SK-N-MC (cell line): ENCODE measurements around the gene CYBA.

Experiments used
- DNase-seq: peaks from one replicate; pipeline ENCODE4 v3.0.0-alpha.2; 2011; ENCODE audit warnings: low read depth, low spot score
- H3K27ac ChIP-seq: fragments of 200-600 bp; sonication (generic); 2 replicates; pipeline ENCODE4 v1.5.1; 2016; ENCODE audit warnings: mixed run types
- H3K36me3 ChIP-seq: fragments of 200-600 bp; sonication (generic); 2 replicates; pipeline ENCODE4 v1.6.1; 2017; ENCODE audit warnings: antibody characterized with exemption, low read length, mixed read lengths; ENCODE audit not compliant: insufficient read depth
- H3K4me3 ChIP-seq: fragments of 200-600 bp; sonication (generic); 2 replicates; pipeline ENCODE4 v1.5.1; 2016
- H3K9ac ChIP-seq: fragments of 200-600 bp; sonication (generic); 2 replicates; pipeline ENCODE4 v1.8.0; 2017; ENCODE audit warnings: mixed run types, mixed read lengths; ENCODE audit not compliant: insufficient read length
- H3K9me3 ChIP-seq: fragments of 200-600 bp; sonication (generic); 2 replicates; pipeline ENCODE4 v1.6.1; 2017; ENCODE audit warnings: low read depth, mild to moderate bottlenecking, antibody characterized with exemption, low read length, moderate library complexity, mixed read lengths
- EZH2 ChIP-seq: fragments of 200-600 bp; sonication (generic); IDR thresholded peaks from one replicate; pipeline ENCODE4 v1.6.1; 2017; ENCODE audit warnings: antibody characterized with exemption
- FOXP2 ChIP-seq: optimal IDR thresholded peaks from 2 replicates; pipeline ENCODE3; 2011; ENCODE audit warnings: mild to moderate bottlenecking, moderate library complexity; ENCODE audit not compliant: insufficient read depth; ENCODE audit errors: extremely low read length, control extremely low read depth
- POLR2AphosphoS5 ChIP-seq: IDR thresholded peaks from 2 replicates; pipeline ENCODE4 v1.6.1; 2012; ENCODE audit warnings: mild to moderate bottlenecking, low read depth, low read length, borderline replicate concordance

Gene CYBA

DNA sequence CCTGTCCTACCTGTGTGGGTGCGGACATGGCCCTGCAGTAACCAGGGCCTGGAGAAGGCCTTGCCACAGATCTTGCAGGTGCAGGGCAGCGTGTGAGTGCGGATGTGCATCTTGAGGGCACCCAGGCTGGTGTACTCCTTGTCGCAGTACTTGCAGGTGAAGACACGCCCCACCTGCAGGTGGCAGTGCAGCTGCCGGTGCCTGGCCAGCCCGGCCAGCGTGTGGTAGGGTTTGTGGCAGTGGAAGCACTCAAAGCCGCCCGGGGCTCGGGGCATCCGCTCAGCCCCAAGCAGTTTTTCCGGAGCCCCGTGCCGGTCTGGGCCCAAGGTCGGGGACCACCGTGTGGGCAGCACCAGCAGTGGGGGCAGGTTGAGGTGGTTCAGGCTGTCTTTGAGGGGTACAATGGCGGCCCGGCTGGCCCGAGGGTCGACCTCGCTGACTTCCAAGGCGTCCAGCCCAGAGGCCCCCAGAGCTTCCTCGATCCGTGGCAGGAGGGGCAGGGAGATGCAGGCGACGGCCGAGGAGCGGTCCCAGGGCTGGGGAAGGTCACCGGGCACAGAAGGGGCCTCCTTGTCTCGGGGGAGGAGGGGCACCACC lies 30.3 kb upstream of the CYBA start:
- no peak for DNase-seq
- H3K9ac ChIP-seq = no peak overlapping the region
- H3K4me3 ChIP-seq = no peak overlapping the region
- H3K9me3 ChIP-seq = no peaks in the 10 kb centered on the region
- no peaks in the 10 kb centered on the region for H3K36me3 ChIP-seq
- no peak for TF ChIP-seq EZH2
- no peak for TF ChIP-seq POLR2AphosphoS5
- TF ChIP-seq FOXP2 = no peak
- no peak overlapping the region for H3K27ac ChIP-seq

- Histone ChIP-seq H3K9me3 (no peaks in the 10 kb centered on the region), H3K4me3 (no peak overlapping the region), H3K27ac (no peak overlapping the region), H3K9ac (no peak overlapping the region), H3K36me3 (no peaks in the 10 kb centered on the region)
- DNase-seq = no peak
- TF ChIP-seq FOXP2 = no peak
- TF ChIP-seq POLR2AphosphoS5 = no peak
- no peak for TF ChIP-seq EZH2
These were observed 29.8 kb upstream of the CYBA start for GRCh38 chr16:88680554-88681083.

- no peak overlapping the region for H3K27ac ChIP-seq
- DNase-seq = no peak
- H3K4me3 ChIP-seq = no peak overlapping the region
- no peaks in the 10 kb centered on the region for H3K9me3 ChIP-seq
- no peak overlapping the region for H3K9ac ChIP-seq
- no peaks in the 10 kb centered on the region for H3K36me3 ChIP-seq
- TF ChIP-seq EZH2 = no peak
- TF ChIP-seq FOXP2 = no peak
- TF ChIP-seq POLR2AphosphoS5 = no peak
These were observed 27.5 kb upstream of the CYBA start for GRCh38 chr16:88678224-88678979.

DNA sequence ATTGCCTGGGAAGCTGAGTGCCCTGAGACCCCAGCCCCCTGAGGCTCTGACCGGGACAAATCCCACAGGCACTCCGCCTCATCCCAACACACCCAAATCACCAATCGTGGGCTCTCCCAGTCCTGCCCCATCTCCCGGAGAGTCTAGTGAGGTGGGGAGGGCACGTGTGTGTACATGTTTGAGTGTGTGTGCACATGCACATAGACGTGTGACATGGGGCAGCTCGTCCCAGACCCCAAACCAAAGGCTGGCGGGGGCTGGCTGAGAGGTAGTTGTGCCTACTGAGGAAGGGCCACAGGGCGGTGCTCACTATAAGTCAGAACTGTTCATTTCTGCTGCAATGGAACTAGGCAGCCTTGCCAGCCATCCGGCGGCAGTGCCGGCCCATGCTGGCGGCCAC lies 26.9 kb upstream of the CYBA start:
- no peak for DNase-seq
- TF ChIP-seq EZH2 = no peak
- no peak for TF ChIP-seq POLR2AphosphoS5
- TF ChIP-seq FOXP2 = no peak
- no peak overlapping the region for H3K9ac ChIP-seq
- H3K9me3 ChIP-seq = no peaks in the 10 kb centered on the region
- H3K4me3 ChIP-seq = no peak overlapping the region
- H3K27ac ChIP-seq = no peak overlapping the region
- H3K36me3 ChIP-seq = no peaks in the 10 kb centered on the region

DNA sequence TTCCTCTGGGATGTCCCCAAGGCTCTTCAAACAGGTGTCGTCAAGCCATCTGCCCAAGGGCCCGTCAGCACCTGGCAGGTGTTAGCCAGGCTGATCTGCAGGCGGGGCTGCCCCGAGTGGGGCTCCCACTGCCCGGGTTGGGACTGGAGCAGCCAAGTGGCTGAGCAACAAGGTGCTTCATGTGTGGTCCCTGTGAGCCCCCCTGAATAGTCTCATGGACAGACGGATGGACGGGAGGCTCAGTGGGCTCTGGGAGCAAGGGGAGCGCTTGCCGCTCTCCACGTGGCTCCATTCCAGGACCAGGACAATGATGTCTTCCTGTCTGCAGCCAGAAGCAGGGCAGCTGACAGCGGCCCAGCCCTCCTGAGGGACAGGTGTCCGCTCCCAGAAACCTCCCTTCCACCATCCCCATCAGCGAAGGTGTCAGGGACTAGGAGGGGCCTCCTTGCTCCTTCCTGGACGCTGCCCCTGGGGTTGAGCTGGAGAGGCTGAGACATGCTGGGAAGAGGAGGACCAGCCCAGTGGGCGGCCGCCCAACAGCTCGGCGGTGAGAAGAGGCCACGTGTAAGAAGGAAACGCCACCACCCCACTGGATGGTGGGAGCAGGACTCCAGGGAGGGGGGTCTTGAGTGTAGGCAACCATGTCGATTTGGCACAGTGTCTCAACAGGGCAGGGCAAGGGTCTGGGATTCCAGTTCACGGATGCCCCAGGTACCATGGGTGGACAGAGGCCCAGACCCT lies 25.8 kb upstream of the CYBA start:
- TF ChIP-seq EZH2 (no peak), FOXP2 (no peak), POLR2AphosphoS5 (no peak)
- Histone ChIP-seq H3K9me3 (no peaks in the 10 kb centered on the region), H3K36me3 (no peaks in the 10 kb centered on the region), H3K9ac (no peak overlapping the region), H3K4me3 (no peak overlapping the region), H3K27ac (no peak overlapping the region)
- DNase-seq = no peak

DNA sequence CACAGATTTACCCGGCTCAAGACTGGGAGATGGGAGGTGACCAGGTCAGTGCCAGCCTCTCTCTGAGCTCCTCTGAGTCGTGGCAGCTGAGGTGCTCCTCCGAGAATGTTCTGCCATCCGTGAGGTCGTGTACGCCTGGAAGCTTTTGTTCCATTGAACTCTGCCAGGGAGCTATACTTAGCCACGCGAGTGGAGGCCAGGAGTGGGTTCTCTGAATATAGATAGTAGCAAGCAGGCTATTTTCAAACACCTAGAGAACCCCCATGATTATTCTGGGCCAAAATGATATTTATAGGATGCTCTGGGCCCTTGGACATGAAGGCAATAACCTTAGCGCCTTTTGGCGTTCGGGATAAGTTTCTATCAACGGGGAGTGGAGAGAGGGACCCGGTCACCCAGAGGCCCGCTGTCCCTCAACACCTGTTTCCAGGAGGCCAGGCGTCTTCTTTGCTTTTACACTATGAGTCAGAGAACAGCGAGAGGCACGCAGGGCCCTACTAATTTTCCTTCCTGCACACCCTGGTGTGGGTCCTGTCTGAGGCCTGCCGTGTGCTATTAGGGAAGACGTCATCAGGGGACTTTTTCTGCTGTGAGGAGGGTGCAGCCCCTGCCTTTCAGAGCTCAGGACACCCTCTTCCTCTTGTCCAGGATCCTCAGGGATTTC lies 23.0 kb upstream of the CYBA start:
- Histone ChIP-seq H3K27ac (no peak overlapping the region), H3K9me3 (no peaks in the 10 kb centered on the region), H3K36me3 (no peaks in the 10 kb centered on the region), H3K4me3 (no peak overlapping the region), H3K9ac (no peak overlapping the region)
- no peak for DNase-seq
- TF ChIP-seq EZH2 (no peak), FOXP2 (no peak), POLR2AphosphoS5 (no peak)

DNA sequence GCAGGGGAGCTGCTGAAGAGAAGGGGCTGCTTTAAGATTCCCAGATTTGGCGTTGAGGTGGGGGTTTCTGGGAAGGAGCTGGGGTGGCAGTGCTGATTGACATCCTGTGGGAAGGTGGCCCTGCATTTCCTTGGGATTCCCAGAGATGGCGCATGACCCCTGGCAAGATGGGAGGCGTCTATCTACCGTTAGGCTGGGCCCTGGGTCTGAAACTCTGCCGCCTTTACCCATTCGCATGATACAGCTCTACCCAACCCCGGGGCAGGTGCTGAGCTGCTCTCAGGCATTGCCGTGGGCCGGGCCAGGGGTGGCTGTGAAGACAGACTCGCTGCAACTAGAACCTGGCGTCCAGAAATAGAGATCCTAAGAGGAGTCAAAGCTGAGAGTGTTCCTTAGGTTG lies 21.9 kb upstream of the CYBA start:
- no peak for DNase-seq

DNA sequence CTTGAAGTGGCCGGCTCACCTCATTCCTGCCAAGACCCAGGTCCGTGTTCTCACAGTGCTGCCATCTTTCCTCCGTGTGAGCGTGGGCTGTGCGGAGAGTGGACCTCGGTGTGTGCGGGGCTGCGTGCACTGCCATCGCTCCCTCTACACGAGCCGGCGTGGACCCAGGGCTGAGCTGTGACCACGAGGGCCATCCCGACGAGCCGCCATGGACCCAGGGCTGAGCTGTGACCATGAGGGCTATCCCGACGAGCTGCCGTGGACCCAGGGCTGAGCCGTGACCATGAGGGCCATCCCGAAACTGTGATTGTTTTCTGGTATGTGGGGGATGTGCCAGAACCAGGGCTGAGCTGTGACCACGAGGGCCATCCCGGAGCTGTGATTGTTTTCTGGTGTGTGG lies 21.0 kb upstream of the CYBA start:
- TF ChIP-seq FOXP2 (no peak), POLR2AphosphoS5 (no peak), EZH2 (no peak)
- no peak overlapping the region for H3K4me3 ChIP-seq
- DNase-seq = no peak
- H3K36me3 ChIP-seq = no peaks in the 10 kb centered on the region
- no peak overlapping the region for H3K27ac ChIP-seq
- no peaks in the 10 kb centered on the region for H3K9me3 ChIP-seq
- H3K9ac ChIP-seq = no peak overlapping the region

More for the DNA sequence above, 21.9 kb upstream of the CYBA start:
- no peak overlapping the region for H3K4me3 ChIP-seq
- H3K27ac ChIP-seq = no peak overlapping the region
- no peak for TF ChIP-seq EZH2
- no peak for TF ChIP-seq FOXP2
- no peak for TF ChIP-seq POLR2AphosphoS5
- no peak overlapping the region for H3K9ac ChIP-seq
- no peaks in the 10 kb centered on the region for H3K9me3 ChIP-seq
- H3K36me3 ChIP-seq = no peaks in the 10 kb centered on the region
